Stimulated activated CD4-positive, alpha-beta T cell treated with anti-CD3 and anti-CD28 coated beads, Interleukin-15, amount 100 ng/mL, for 24 hours (primary cell): ENCODE data around the gene CDH6.

Source experiments
- DNase-seq: peaks from one replicate; pipeline ENCODE4 v3.0.0-alpha.2; 2020

The CDH6 gene

DNA sequence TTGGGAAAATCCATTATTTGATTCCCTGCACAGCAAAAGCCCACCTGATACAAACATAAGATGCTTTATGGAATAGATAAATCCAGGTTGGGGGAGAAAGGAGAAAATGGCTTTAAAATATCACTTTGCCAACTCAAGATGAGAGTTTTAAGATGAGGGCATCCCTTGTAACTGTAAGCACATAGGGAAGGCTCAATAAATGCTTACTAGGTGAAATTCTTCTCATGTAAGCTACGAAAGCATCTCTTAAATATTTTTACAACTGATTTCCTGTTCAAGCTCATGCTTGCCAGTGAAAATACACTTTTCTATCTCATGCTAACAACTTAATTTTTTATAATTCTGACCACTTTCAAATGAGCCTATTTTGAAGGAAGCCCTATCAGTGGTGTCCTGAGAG, 11.5 kb downstream of the CDH6 start:
- DNase-seq: no peak

DNA sequence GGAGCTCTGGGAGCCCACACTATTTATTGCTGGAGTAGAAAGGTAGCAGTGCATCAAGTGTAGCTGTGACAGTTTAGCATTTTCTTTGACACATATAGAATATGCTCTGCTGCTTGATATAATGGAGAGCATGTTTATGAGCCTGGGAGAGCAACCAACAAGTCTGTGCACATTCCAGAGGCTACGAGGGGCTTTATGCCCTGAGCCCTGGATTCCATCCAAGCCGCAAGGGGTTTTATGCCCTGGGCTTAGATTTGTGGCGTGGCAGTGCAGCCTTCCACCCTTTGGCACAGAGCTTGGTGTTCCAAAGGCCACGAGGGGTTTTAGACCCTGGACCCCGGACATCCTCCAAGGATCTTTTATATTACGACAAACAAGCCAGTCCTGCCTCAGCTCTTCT, 14.6 kb downstream of the CDH6 start:
- no peak for DNase-seq

DNA sequence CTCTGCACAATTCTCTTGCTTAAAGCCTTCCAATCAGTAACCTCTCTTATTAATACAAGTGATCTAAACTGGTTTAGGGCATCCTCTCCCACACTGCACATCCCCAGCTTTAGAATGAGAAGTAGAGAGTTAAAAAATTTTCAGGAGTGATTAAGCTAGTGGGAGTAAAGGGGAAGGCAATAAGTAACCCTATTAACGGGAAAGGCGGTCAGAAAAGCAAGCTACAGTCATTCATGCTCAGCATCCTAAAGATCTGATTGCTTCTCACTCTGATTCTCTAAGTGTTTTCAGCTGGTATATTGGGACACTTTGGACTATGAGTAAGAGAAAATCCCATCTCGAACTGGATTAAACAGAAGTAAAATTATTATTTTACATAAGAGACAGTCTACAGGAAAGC, 15.8 kb downstream of the CDH6 start:
- no peak for DNase-seq

DNA sequence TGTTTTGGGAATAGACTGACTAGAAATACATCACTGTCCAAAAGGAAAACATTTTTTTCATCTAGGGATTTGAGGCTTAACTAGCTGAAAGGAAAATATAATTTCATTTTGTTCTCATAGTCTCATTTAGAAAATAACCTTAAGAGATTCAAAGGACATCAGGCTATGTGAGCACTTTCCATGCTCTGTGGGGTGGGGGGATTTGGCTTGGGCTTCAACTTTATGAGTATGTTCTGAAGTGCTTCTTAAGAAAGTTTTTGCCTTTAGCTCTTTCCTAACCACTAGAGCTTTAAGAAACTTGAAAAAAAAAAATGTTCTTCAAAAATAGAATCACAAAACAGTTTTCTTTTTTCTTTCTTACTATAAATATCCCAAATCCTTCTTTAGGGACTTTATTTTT, 17.6 kb downstream of the CDH6 start:
- DNase-seq: no peak

DNA sequence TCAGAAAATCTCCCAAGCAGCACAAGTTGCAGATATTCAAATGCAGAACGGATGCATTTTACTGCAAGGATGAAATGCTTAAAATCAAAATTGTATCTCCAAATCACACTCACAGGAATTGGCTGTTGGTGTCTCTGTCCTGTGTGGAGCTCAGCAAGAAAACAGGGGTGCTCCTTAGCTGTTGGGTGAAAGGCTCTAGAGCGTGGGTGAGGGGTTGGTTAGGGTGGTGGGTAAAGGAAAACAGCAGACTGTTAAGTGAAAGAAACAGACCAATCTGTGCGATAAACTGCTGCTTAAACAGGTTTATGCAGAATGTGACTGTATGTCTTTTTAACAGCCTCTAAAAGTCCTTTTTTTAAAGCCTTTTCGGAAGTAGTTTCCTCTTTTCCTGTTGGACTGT, 19.8 kb downstream of the CDH6 start:
- no peak for DNase-seq

DNA sequence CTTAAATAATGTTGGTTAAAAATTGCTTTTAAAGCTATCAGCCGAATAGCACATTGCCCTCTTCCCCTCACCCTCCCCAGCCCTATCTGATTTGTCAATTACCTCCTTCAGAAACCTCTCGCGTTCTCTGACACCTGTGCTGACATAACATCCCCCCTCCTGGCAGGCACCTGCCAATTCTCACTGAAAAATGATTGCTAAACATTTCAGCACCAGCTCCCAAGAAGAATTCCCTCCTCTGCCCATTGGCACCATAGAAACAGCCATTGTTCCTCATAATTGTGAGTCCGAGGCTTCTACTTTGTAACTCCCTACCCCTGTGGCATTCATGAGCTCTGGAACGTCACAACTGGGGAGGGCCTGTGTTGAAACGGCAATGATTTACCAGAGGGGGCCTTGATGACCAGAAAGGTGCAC, 20.2 kb downstream of the CDH6 start:
- DNase-seq: no peak

DNA sequence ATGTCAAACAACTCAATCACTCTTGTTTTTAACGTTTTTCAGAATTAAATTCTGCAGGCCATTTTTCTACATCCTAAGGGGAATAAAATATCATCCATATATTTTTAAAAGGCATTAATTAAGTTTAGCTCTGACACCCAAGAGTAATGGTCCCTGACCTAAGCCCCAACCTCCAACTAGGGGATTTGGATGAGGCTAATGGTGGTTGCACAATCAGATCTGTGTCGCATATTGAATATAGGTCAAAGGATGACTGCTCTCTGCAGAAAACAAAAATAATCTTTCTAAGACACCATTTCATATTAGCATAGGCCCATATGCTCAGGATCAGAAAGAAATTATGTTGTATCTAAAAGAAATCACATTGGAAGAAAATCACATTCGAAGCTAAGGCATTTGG, 20.7 kb downstream of the CDH6 start:
- DNase-seq: no peak

DNA sequence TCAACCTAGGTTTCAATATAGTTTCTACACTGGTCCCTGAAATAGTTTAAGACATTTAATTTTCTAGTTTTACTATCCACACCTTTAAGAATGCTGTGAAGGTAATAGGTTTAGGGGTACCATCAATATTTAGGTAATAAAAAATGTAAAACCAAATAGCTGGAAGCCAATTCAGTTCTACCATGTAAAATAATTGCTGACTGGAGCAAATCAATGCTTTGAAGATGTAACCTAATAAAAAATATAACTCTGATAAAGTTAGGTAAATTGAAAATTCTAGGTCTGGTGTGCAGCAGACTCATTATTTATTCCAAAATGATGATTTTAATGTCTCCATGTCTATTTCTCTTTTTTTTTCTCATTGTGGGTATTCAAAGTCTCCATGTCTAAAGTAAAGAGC, 21.8 kb downstream of the CDH6 start:
- DNase-seq: no peak

DNA sequence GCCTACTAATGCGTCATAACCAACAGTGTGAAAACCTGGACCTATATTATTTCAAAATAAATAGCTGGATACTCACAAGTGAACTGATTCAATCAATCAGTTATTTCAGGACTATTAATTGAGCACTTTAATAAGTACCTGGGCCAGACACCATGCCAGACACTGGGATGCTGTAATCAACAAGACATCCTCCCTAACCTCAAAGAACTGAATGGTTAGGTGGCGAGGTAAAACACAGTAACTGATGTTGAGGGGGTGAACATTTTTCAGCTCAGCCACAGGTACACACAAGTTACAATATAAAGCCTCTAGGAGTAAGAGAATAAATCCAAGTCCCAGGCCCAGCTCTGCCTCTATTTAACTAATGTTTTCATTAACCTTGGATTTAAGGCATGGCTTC, 24.0 kb downstream of the CDH6 start:
- DNase-seq: no peak

DNA sequence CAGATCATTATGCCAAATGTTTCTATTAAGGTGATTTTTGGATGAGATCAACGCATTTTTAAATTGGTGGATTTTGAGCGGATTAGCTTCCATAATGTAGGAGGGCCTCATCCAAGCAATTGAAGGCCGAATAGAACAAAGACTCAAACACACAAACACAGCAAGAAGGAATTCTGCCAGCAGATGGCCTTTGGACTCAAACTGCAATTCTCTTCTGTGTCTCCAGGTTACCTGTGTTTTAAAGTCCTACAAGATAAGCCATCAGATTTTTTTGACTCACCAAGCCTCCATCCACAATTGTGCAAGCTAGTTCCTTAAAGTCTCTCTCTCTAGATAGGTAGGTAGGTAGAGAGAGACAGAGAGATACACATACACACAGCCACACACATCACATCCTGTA, 25.5 kb downstream of the CDH6 start:
- no peak for DNase-seq

DNA sequence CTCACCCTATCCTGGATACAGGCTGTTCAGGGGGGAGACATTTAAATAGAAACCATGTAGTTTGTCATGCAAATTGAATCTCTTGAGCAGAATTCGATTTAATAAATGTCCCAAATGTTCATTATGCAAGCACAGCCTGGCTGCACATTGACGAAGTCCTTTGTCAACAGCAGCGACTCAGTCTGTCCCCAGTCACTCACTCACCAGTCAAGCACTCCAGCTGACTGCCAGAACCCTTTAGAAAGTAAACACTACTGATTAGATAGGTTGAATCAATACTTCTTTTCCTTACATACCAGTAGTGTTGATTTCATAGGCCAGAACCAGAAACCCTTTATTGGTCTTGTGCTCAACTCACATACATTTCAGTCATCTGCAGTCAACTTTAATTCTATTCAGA, 27.5 kb downstream of the CDH6 start:
- no peak for DNase-seq

DNA sequence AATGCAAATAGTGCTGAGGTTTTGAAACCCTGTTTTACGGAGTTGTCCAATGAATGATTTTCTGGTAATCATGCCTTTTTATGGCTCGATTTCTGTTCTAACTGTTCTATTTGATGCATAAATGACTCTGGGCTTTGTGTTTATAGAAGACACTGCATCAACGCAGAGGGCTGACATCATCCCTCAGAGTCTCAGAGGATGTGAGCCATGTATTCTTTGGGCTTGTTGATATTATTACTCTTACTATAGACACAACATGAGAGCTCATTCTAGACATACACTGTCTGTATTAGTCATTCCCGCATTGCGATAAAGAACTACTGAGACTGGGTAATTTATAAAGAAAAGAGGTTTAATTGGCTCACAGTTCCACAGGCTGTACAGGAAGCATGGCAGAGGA, 31.6 kb downstream of the CDH6 start:
- no peak for DNase-seq

DNA sequence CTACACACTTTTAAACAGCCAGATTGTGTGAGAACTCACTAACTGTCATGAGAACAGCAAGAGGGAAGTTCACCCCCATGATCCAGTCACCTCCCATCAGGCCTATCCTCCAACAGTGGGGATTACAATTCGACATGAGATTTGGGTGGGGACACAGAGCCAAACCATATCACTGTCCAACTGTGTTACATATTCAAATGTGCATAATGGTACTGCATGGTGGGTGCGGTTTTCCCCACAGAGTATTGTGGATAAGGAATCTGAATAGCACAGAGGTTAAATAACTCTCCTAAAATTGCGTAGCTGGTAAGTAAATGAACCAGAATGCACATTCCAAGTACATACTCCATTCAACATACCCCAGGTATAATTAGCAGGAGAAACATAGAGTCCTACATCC, 32.1 kb downstream of the CDH6 start:
- no peak for DNase-seq

DNA sequence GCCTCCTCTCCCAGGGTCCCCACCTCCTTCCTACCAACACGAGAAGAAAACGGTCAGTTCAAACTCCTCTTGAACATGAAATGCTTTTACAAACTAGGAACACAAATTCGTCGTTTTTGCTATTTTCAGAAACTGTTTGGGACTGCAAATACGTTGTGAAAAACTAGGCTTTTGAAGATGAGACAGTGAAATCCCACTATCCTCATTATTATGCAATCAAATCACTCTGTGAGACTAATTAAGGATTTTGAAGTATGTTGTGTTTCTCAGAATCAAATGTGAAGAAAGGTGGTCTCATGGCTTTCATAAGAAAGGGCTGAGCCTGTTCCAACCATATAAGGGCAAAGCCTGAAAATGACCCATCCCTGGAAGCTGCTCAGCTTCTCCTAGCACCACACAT, 33.2 kb downstream of the CDH6 start:
- no peak for DNase-seq

DNA sequence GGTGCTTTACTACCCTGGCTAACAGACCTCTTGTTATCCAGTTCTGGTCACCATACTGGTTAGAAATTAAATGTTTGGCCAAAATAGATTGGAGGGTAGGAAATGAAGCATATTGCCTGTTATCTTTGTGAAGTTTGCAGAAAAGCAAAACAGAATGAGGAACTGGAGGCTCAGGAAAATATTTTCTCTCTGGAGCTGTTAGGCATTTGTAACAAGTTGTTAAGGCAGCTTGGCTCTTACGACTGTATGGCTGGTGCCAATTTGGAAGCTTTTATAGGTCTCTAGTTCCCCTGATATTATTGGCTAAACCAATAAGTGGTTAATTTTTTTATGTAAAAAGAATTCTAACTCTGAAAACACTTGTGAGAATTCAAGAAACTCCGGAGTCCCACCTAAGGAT, 35.8 kb downstream of the CDH6 start:
- no peak for DNase-seq

DNA sequence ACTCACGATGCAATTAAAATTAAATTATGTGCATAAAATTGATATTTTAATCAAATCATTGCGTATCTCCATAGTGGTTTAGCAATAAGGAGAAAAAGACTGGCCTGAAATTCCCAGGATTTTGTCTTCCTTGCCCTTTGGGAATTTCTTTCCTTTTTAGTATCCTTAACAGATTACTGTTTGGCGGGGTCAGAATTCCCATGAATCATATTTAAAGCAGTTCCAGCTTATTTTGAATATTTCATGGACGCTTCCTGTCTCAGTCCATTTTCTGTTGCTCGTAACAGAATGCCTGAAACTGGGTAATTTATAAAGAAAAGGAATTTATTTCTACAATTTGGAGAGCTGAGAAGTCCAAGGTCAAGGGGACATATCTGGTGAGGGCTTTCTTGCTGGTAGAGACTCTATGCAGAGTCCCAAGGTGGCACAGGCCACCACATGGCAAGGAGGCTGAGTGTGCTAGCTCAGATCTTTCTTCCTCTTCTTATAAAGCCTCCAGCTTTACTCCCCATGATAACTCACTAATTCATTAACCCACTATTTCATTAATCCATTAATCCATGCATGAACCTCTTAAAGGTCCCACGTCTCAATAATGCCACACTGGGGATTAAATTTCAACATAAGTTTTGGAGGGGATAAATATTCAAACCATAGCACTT, 37.8 kb downstream of the CDH6 start:
- no peak for DNase-seq

DNA sequence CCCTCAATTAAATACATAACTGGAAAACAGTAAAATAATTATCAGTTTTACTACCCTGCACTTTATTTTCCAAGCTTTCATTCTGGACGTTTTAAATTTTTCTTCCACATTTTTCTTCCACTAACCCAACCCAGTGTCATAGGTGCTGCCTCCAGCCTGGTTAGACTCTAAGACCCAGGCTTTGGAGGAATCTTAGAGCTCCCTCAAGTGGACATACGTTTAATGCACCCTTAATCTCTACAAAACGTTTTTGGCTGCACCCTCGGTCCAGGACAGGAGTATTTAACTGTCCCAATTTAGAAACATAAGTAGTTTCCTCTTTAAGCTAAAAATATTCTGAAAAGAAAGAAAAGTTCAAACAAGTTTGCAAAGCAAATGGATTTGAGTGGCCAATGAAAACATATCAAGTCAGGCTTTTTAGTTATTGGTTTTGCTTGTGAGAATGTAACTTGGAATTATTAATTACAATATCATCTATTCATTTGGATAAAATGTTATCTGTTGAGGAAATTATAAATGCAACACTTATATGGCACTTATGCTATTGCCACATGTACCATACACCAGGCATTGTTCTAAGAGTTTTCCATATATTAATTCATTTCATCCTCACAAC, 38.9 kb downstream of the CDH6 start:
- no peak for DNase-seq

DNA sequence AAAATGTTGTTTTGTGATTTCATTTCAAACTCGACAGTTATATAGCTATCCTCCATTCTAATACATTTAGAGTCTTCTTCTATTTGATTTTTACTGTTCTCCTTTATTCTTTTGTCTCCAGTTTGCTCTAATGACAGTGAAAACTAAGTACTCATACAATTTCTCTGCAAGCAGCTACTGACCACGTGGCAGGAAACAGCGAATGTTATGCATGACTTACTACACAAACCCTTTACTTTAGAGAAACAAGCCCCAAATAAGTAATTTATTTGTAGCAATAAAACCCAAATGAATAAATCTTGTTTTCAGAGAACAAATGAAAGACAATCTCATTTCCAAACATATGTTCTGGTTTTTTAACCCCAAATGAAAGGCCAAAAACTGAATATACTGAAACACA, 41.9 kb downstream of the CDH6 start:
- no peak for DNase-seq

DNA sequence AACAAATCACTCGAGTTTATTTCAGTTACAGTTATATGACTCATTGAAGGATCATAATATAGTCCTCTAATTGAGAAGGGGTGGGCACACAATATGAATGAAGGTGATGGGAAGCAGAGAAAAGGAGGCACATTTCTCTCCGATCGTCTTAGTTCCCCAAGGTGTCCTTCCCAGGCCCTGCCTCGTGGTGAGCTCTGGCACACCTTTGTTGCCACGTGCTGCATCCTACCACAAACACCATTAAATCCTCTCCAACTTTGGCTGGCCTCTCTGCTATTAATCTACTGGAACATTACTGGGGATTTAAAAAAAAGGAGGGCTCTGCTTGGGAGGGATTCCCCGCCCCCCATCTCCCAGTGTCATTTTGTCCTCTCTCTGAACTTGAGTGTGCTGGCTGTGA, 42.9 kb downstream of the CDH6 start:
- DNase-seq: no peak

DNA sequence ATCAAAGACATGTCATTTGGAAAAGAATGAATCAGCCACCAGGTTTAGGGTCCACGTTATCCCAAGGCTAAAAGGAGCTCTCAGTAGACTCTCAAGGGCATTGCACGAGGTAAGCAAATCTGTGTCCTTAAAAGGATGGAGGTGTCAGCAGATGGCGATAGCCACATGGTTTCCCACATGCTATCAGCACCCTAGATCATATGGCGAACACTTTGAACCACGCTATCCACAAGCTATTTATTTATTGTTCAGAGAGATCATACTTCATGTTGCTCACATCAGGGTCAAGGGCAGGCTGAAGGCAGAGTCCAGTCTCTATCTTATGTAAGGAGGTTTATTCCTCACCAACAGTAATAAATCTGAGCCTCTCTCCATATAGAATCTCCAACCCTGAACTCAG, 43.7 kb downstream of the CDH6 start:
- no peak for DNase-seq

DNA sequence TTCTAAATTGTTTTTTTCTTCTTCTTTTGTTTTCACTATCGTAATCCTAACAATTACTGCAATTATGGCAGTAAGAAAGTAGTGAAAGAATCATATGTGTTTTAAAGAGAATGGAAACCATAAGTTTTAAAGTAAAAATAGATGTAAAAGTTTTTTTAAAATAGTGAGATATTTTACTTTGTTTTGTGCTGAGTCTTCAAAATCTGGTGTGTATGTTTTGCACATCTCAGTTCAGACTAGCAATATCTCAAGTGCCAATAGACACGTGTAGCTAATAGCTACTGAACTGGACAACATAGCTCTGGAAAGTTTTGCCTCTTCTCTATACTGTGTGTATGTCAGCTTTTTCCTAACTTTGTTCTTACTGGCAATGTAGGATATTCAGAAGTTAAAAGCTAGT, 45.0 kb downstream of the CDH6 start:
- DNase-seq: no peak

DNA sequence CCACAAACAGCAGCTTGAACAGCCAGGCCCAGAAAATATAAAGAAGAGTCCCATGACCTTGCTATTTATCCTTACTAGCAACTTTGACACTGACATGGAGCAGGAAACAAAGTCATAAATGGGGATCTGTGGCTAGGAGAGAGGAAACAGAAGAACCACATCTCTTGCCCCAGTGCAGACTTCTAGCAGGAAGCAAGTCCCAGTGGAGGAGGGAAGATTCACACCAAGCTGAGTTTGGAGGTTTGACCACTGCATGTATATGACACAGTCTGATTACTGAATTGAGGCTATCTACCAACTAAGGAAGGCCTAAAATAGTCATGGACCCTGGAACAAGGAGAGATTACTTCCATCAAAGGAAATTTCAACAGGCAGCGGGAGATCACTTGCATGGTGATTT, 51.4 kb downstream of the CDH6 start:
- no peak for DNase-seq

DNA sequence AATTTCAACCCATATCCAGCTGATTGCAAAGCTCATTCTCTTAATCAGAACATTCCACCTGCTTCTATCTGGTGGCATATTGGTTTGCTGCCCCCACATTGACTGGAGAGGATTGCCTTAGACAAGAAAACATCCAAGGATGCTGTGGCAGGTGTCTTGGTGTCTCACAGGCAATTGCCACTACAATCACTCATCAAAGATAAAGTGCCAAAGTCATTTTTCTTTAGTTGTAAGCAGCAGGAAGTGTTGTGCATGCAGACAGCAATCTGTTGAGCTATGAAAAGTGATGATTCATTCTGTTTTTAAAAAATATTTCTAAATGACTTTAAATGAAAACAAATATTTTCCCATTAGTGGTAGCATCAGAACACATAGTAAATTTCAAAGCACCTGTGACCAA, 53.9 kb downstream of the CDH6 start:
- DNase-seq: no peak

DNA sequence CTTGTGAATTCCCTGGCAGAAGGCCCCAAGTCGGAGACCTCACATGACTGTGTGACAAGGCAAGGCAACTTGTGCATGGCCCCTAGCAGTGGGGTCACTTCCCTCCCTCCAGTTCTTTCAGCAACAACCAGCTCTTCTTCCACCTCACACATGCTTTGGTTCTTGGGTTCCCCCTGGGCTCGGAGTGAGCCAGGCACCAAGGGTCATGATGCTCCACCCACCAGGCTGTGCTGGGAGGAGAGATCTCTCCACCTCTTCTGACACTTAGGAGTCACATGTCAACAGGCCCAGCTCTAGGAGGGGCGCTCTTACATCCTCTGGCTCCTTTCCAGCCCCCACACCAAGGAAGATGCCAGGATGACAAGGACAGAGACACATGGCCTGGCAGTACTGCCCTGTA, 56.7 kb downstream of the CDH6 start:
- no peak for DNase-seq

DNA sequence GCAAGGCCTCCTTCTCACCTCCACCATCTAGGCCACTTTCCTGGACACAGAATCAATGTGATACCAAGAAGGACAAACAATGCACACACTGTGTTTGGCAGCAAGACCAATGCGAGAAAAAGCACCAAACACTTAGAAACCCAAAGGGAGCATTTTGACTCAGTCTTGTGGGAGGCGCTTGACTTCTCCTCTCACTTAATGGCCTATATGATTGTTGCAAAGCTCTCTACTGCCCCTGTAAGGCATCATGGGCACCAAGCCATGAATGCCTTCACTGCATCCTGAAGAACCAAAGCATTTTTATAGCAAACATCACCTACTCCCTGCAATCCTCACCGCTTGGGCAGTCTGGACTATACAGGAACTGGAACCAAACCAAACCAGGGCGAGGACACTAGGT, 57.5 kb downstream of the CDH6 start:
- DNase-seq: no peak

DNA sequence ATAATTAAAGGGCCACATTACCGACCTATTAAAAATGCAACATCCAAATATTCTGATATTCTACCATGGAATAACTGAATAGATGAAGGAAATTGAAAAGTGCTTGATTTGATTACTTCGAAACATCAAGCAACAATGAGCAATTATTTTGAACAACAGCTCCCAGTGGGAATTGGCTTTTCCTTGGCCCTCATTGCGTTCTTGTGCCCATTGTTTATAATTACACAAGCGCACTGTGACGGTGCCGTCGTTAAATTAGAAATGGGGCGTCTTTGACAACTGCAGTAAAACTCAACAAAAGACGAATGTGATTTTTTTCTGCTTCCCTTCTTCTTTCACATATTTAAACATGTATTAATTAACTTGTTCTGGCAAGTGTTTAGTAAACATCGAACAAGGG, 61.6 kb downstream of the CDH6 start:
- DNase-seq: no peak
